PFSK-1 (cell line): ENCODE data around the gene AGK.

Experiments
- FOXP2 ChIP-seq: optimal IDR thresholded peaks from 2 replicates; pipeline ENCODE3; 2011; ENCODE audit warnings: borderline replicate concordance, control low read depth, inconsistent platforms; ENCODE audit not compliant: insufficient read depth; ENCODE audit errors: extremely low read length, extremely low read depth
- POLR2AphosphoS5 ChIP-seq: IDR thresholded peaks from 2 replicates; pipeline ENCODE4 v1.6.1; 2012; ENCODE audit warnings: low read depth, mild to moderate bottlenecking, control low read depth, low read length, moderate library complexity
- SIN3A ChIP-seq: IDR thresholded peaks from 2 replicates; pipeline ENCODE4 v1.6.1; 2012; ENCODE audit warnings: mild to moderate bottlenecking, low read length, moderate library complexity, borderline replicate concordance; ENCODE audit not compliant: insufficient read depth
- TAF1 ChIP-seq: IDR thresholded peaks from 2 replicates; pipeline ENCODE4 v1.6.1; 2012; ENCODE audit warnings: low read length, control low read depth, borderline replicate concordance; ENCODE audit not compliant: insufficient read depth
- TF ChIP-seq, protein P1 (sequence below), 2 experiments: IDR thresholded peaks; 2 replicates each; pipeline versions ENCODE4 v1.6.1 to v1.8.0; 2011 to 2012; ENCODE audit warnings: low read depth in 2 of 2, low read length in 2 of 2, control low read depth in 1 of 2, inconsistent platforms in 1 of 2, mild to moderate bottlenecking in 1 of 2, moderate library complexity in 1 of 2; ENCODE audit not compliant: insufficient read depth in 1 of 2

Gene AGK

DNA sequence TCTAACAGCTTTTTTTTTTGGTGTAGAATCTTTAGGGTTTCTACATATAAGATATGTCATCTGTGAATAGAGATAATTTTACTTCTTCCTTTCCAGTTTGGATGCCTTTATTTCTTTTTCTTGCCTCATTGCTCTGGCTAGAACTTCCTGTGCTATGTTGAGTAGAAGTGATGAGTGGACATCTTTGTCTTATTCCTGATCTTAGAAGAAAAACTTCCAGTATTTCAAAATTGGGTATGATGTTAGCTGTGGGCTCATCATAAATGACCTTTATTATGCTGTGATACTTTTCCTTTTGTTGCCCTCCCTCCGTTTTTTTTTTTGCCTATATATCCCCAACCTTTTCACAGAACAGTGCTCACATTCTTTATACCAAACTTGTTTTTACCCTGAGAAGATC lies 8.8 kb downstream of the AGK start:
- TF ChIP-seq POLR2AphosphoS5 (no peak), FOXP2 (no peak), TAF1 (no peak), SIN3A (no peak)
- TF ChIP-seq, protein P1, sequence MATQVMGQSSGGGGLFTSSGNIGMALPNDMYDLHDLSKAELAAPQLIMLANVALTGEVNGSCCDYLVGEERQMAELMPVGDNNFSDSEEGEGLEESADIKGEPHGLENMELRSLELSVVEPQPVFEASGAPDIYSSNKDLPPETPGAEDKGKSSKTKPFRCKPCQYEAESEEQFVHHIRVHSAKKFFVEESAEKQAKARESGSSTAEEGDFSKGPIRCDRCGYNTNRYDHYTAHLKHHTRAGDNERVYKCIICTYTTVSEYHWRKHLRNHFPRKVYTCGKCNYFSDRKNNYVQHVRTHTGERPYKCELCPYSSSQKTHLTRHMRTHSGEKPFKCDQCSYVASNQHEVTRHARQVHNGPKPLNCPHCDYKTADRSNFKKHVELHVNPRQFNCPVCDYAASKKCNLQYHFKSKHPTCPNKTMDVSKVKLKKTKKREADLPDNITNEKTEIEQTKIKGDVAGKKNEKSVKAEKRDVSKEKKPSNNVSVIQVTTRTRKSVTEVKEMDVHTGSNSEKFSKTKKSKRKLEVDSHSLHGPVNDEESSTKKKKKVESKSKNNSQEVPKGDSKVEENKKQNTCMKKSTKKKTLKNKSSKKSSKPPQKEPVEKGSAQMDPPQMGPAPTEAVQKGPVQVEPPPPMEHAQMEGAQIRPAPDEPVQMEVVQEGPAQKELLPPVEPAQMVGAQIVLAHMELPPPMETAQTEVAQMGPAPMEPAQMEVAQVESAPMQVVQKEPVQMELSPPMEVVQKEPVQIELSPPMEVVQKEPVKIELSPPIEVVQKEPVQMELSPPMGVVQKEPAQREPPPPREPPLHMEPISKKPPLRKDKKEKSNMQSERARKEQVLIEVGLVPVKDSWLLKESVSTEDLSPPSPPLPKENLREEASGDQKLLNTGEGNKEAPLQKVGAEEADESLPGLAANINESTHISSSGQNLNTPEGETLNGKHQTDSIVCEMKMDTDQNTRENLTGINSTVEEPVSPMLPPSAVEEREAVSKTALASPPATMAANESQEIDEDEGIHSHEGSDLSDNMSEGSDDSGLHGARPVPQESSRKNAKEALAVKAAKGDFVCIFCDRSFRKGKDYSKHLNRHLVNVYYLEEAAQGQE (IDR thresholded peaks at IDR 0.05; ENCODE audit: insufficient read depth in 1 of 2, low read depth in 2 of 2, low read length in 2 of 2): no peak

DNA sequence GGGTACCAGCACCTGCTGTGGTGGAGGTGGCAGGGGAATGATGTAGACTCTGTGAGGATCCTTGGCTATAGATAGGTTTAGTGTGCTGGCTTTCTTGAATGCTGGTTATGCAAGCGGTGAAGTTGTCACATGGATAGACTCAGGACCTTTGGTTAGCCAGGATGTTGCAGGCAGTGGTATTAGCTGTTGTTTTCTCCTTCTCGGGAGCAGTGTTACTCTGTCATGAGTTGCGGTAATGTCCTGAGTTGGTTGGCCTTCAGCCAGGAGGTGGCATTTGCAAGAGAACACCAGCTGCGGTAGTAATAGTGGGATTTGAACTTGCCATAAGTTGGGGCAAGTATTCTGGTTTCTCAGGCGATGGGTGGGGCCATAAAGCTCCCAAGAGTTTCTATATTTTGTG lies 10.8 kb downstream of the AGK start:
- TF ChIP-seq TAF1: no peak
- TF ChIP-seq POLR2AphosphoS5: no peak
- no peak for TF ChIP-seq FOXP2
- no peak for TF ChIP-seq SIN3A
- TF ChIP-seq, protein P1 (IDR thresholded peaks at IDR 0.05; ENCODE audit: insufficient read depth in 1 of 2, low read depth in 2 of 2, low read length in 2 of 2): no peak

DNA sequence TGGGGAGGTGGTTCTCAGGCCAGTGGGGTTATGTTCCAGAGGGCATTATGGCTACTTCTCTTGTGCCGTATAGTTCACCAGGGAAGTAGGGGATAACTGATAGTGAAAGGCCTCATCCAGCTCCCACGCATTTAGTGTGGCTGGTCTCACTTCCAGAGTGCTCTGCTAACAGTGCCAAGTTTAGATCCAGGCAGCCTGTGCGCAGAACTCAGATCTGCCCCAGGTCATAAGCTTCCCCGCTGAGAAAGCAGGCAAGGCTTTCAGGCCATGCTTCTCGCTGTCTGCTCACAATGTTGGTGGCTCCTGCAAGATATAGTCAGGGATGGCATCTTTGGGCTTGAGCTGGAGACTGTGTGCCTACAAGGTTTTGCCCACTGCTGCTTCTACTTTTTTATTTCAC lies 11.3 kb downstream of the AGK start:
- TF ChIP-seq, protein P1 (IDR thresholded peaks at IDR 0.05; ENCODE audit: insufficient read depth in 1 of 2, low read depth in 2 of 2, low read length in 2 of 2): no peak
- no peak for TF ChIP-seq TAF1
- no peak for TF ChIP-seq POLR2AphosphoS5
- no peak for TF ChIP-seq SIN3A
- no peak for TF ChIP-seq FOXP2

DNA sequence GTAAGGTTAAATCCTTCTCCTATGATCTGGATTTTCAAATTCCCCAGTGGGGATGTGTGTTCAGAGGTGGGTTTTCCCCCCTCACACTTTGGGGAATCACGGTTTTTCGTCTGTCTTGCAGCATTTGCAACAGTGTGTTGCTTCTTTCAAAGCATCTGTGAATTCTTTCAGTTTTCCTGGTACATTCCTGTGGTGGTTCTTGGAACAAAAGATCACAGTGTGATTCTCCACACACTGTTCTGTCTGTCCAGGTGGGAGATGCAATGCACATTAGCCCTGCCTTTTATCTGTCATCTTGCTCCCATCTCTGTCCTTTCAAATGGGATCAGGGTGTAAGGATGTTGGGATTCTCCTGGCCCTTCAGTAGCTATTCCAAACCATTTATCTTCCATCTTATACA lies 11.8 kb downstream of the AGK start:
- TF ChIP-seq POLR2AphosphoS5 (no peak), SIN3A (no peak), FOXP2 (no peak), TAF1 (no peak)
- TF ChIP-seq, protein P1 (IDR thresholded peaks at IDR 0.05; ENCODE audit: insufficient read depth in 1 of 2, low read depth in 2 of 2, low read length in 2 of 2): no peak

DNA sequence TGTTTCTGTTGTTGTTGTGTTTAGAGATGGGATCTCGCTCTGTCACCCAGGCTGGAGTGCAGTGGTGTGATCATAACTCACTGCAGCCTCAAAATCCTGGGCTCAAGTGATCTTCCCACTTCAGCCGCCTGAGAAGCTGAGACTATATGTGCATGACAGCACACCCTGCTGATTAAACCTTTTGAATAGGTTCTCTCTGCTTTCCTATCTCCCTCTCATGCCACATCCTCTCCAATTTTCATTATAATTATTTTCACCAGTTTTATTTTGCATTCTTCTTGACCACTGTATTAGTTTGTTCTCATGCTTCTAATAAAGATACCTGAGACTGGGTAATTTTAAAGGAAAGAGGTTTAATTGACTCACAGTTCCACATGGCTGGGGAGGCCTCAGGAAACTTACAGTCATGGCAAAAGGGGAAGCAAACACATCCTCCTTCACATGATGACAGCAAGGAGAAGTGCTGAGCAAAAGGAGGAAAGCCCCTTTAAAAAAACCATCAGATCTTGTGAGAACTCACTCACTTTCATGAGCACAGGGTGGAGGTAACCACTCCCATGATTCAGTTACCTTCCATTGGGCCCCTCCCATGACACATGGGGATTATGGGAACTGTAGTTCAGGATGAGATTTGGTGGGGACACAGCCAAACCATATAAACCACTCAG lies 12.9 kb downstream of the AGK start:
- TF ChIP-seq, protein P1 (IDR thresholded peaks at IDR 0.05; ENCODE audit: insufficient read depth in 1 of 2, low read depth in 2 of 2, low read length in 2 of 2): no peak
- no peak for TF ChIP-seq POLR2AphosphoS5
- no peak for TF ChIP-seq FOXP2
- no peak for TF ChIP-seq SIN3A
- TF ChIP-seq TAF1: no peak
